Spleen (tissue), 13 donors: Measurements from ENCODE around the gene IFIT1. TPM values are rescaled to one million over a fixed set of nuclear protein-coding genes. Genes with fewer than 3 reads are reported as not detected.

Source experiments
- DNase-seq: peaks from one replicate; pipeline ENCODE4 v3.0.0-alpha.2; 2020
- H3K27ac ChIP-seq, 8 donors: fragments of 200-600 bp; sonication (generic) in 7 of 8; 1 replicate in 4 of 8; 2 replicates in 4 of 8; pipeline versions ENCODE4 v1.5.0 to v1.8.0; 2016 to 2021; ENCODE audit warnings: inconsistent platforms in 4 of 8, mild to moderate bottlenecking in 4 of 8, moderate library complexity in 1 of 8
- H3K27me3 ChIP-seq, 7 donors: fragments of 200-600 bp; sonication (generic) in 6 of 7; replicated peaks in 1 of 7; 1 replicate in 4 of 7; 2 replicates in 3 of 7; pipeline versions ENCODE4 v1.5.0 to v1.8.0; 2016 to 2021; ENCODE audit warnings: inconsistent platforms in 3 of 7, mild to moderate bottlenecking in 1 of 7
- H3K36me3 ChIP-seq, 6 donors: fragments of 200-600 bp; sonication (generic) in 5 of 6; 1 replicate in 4 of 6; 2 replicates in 2 of 6; pipeline versions ENCODE4 v1.5.0 to v1.8.0; 2016 to 2021; ENCODE audit warnings: inconsistent platforms in 2 of 6
- H3K4me1 ChIP-seq, 6 donors: fragments of 200-600 bp; sonication (generic) in 5 of 6; 1 replicate in 3 of 6; 2 replicates in 3 of 6; pipeline versions ENCODE4 v1.5.0 to v1.8.0; 2016 to 2021; ENCODE audit warnings: inconsistent platforms in 3 of 6
- H3K4me3 ChIP-seq, 8 donors: fragments of 200-600 bp; sonication (generic) in 7 of 8; 1 replicate in 4 of 8; 2 replicates in 4 of 8; pipeline versions ENCODE4 v1.5.0 to v1.8.0; 2016 to 2021; ENCODE audit warnings: inconsistent platforms in 4 of 8, mild to moderate bottlenecking in 4 of 8, moderate library complexity in 2 of 8
- H3K9me3 ChIP-seq, 8 donors: fragments of 200-600 bp; sonication (generic) in 7 of 8; 1 replicate in 4 of 8; 2 replicates in 4 of 8; pipeline versions ENCODE4 v1.5.0 to v1.8.0; 2016 to 2021; ENCODE audit warnings: inconsistent platforms in 4 of 8
- CTCF ChIP-seq, 11 experiments: fragments of 200-600 bp in 7 of 11; fragments of 450-650 bp in 4 of 11; sonication (generic) in 4 of 11; IDR thresholded peaks in 8 of 11; conservative IDR thresholded peaks in 3 of 11; 1 replicate in 7 of 11; 2 replicates in 4 of 11; pipeline versions ENCODE4 v1.4.0 to v1.8.0; 2016 to 2021; ENCODE audit warnings: antibody characterized with exemption in 11 of 11, inconsistent platforms in 4 of 11, mild to moderate bottlenecking in 1 of 11
- POLR2A ChIP-seq, 3 donors: fragments of 450-650 bp; IDR thresholded peaks; one replicate each; pipeline ENCODE4 v1.5.1; 2017; ENCODE audit warnings: antibody characterized with exemption in 3 of 3, mild to moderate bottlenecking in 1 of 3
- POLR2AphosphoS5 ChIP-seq, 3 donors: sonication (generic); formaldehyde crosslinking; IDR thresholded peaks; one replicate each; pipeline ENCODE4 v1.5.1; 2017; ENCODE audit warnings: antibody characterized with exemption in 3 of 3
- WGBS, 5 donors: extraction: QIAGEN DNeasy Blood & Tissue Kit in 3 of 5; methylation state at CpG; one replicate each; pipeline versions ENCODE4 v1.1.5 to v1.1.7; 2013 to 2018; 5-methylcytosine and 5-hydroxymethylcytosine counted together
- intact Hi-C: fragments of 100-400 bp; cut with DNase I; formaldehyde crosslinking; loops from one replicate; pipeline ENCODE4 v1.15.0; 2023; ENCODE audit warnings: low total_unique reads
- long read RNA-seq, 2 donors: transcript quantifications; one replicate each; lab custom pipeline, GENCODE V29; 2026
- polyA plus RNA-seq, 3 donors: library from polyadenylated mRNA; stranded (reverse); fragments of 200-250 nt; gene quantifications; one replicate each; pipeline ENCODE4 v1.2.1, GENCODE V29; 2013
- total RNA-seq, 7 donors: library from RNA; depleted of rRNA in 3 of 7; stranded (reverse); fragments of >200 nt in 3 of 7; fragmentation: NEBNext Ultra II Directional in 4 of 7; extraction: Animal tissue kit (Norgen Biotek cat#: 25700) in 4 of 7; gene quantifications; one replicate each; pipeline versions ENCODE4 v1.1.0 to v1.2.1, GENCODE V29; 2016 to 2021
- donor health status: healthy with polysubstance abuse.
- donor health status: DM: no; HTN: no; CAD: no; lungs with moderate emphysema.
- donor health status: DM: no; HTN: no; CAD: no.
- donor health status: Bipolar disorder and iron deficiency.
- donor health status: healthy.
- donor health status: DM: no; HTN: no; CAD: no.
- donor health status: DM: yes; HTN: yes; CAD: no.

The IFIT1 gene
- total RNA-seq: 10 to 100 TPM; 13.5 to 35.7 (median 24.2) TPM
- 10 to 100 TPM in 2 of 3 donors, 1 to 10 TPM in 1; 8.8 to 26.5 (median 10.8) TPM for polyA plus RNA-seq
- long read RNA-seq, donor 1, transcript IFIT1-201 (2 exons, 1,880 nt): major isoform, 93 of 141 reads
- long read RNA-seq, donor 1, partial matches to known transcripts: 48 of 141 reads
- long read RNA-seq, donor 1, other reads (novel, unspliced or antisense): 0 of 141 reads
- long read RNA-seq, donor 2, transcript IFIT1-201 (2 exons, 1,880 nt): major isoform, 33 of 46 reads
- long read RNA-seq, donor 2, partial matches to known transcripts: 13 of 46 reads
- long read RNA-seq, donor 2, other reads (novel, unspliced or antisense): 0 of 46 reads

- TF ChIP-seq POLR2A (IDR thresholded peaks at IDR 0.05): peak in 1 of 3 donors; percentile 71
- TF ChIP-seq POLR2AphosphoS5 (IDR thresholded peaks at IDR 0.05): peak in 1 of 3 donors; percentile 75
- no peak for TF ChIP-seq CTCF (IDR thresholded peaks at IDR 0.05 in 8 of 11, conservative IDR thresholded peaks at IDR 0.05 in 3 of 11)
- DNase-seq: no peak
- H3K4me1 ChIP-seq: peaks cover 22 to 49% (median 34%) of the 10 kb centered on the region in 6 donors
- H3K36me3 ChIP-seq: no peaks in the 10 kb centered on the region
- no peaks in the 10 kb centered on the region for H3K9me3 ChIP-seq
- H3K4me3 ChIP-seq: peak within 1 kb of the TSS; percentile 29 to 78 (median 56)
- peak within 1 kb of the TSS; percentile 79 to 93 (median 88) for H3K27ac ChIP-seq
- WGBS, 5 donors: 1 to 2% (median 1%) methylated on average over 8 of the region's 8 CpGs
- H3K27me3 ChIP-seq: no peaks in the 10 kb centered on the region
- intact Hi-C loops: loop anchor here (10.0 kb wide), 1 partner anchor 137 kb away; the partner anchor contains the start of gene LIPA
Observed at GRCh38 chr10:89391907-89392756, at the start of gene IFIT1. IFIT1 (plus strand) TSS chr10:89392623; CDS start chr10:89392713, 90 bp downstream.

- H3K9me3 ChIP-seq: no peaks in the 10 kb centered on the region
- peaks cover 12 to 28% (median 26%) of the 10 kb centered on the region in 6 donors for H3K4me1 ChIP-seq
- H3K4me3 ChIP-seq: no peak overlapping the region
- H3K27me3 ChIP-seq: no peaks in the 10 kb centered on the region
- DNase-seq: no peak
- WGBS, 5 donors: 83 to 89% (median 87%) methylated on average over 5 of the region's 5 CpGs
- no peak for TF ChIP-seq POLR2AphosphoS5 (IDR thresholded peaks at IDR 0.05)
- no peak for TF ChIP-seq CTCF (IDR thresholded peaks at IDR 0.05 in 8 of 11, conservative IDR thresholded peaks at IDR 0.05 in 3 of 11)
- no peak for TF ChIP-seq POLR2A (IDR thresholded peaks at IDR 0.05)
- peaks cover 0 to 40% (median 17%) of the 10 kb centered on the region in 6 donors for H3K36me3 ChIP-seq
- intact Hi-C loops: no loop called here
- peak overlapping the region in 1 of 8 donors; percentile 34 for H3K27ac ChIP-seq
Observed at GRCh38 chr10:89343089-89343767, 49.2 kb upstream of the IFIT1 start.

- Histone ChIP-seq H3K4me3 (no peak overlapping the region), H3K27ac (no peak overlapping the region), H3K4me1 (peaks cover 16 to 37% (median 33%) of the 10 kb centered on the region in 6 donors), H3K36me3 (peaks cover 0 to 31% (median 11%) of the 10 kb centered on the region in 6 donors), H3K9me3 (no peaks in the 10 kb centered on the region), H3K27me3 (no peaks in the 10 kb centered on the region)
- no peak for DNase-seq
- WGBS, 5 donors: 77 to 90% (median 87%) methylated on average over 2 of the region's 2 CpGs
- intact Hi-C loops: no loop called here
- no peak for TF ChIP-seq CTCF (IDR thresholded peaks at IDR 0.05 in 8 of 11, conservative IDR thresholded peaks at IDR 0.05 in 3 of 11)
Observed at GRCh38 chr10:89344156-89344555, 48.3 kb upstream of the IFIT1 start.
